Colon (tissue), 2 donors: Measurements from ENCODE around the gene LGI4.
"Not testable (repeated sequence)": the region's sequence is repeated elsewhere in the genome, so short reads cannot be mapped to it uniquely, and the experiment has no call there.

Source experiments
- FAIRE-seq: peaks from 2 replicates; lab custom pipeline; 2012; peaks lifted over from hg19 to GRCh38; lab: Jason Lieb, UNC
- donor health status: control.
- donor health status: control.

LGI4 gene

DNA sequence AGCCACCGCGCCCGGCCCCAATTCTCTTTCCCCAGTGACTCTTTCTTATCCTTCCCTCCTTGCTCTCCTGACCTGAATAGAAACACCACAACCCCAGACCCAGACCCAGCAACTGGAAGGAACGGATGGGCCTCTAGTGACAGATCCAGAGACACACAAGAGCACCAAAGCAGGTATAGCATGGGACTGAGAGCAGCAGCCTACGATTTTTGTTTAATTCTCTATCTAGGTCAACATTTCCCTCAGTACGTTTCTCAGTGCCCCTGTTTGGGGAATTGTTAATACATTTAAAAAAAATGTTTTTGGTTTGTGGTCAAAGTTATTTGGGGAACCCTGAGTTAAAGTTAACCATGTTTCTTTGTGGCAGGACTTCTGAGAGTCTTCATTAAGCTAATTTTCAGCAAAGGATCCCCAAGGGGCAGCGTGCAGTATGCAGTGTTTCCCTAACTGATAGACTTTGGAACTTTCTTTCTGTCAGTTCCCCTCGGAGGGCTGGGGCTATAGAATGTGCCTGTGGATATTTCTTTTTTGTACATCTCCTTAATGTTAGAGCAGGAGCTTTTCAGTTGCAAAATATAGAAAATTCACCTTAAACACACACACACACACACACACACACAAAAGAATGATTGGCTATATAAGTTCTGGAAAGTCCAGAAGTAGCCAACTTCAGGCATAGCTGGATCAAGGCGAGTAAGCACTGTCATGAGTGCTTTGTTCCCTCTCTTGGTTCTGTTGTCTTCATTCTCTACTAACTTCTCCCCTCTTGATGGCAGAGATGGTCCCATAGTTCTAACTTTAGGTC, 26.0 kb upstream of the LGI4 start:
- FAIRE-seq, result no peak

DNA sequence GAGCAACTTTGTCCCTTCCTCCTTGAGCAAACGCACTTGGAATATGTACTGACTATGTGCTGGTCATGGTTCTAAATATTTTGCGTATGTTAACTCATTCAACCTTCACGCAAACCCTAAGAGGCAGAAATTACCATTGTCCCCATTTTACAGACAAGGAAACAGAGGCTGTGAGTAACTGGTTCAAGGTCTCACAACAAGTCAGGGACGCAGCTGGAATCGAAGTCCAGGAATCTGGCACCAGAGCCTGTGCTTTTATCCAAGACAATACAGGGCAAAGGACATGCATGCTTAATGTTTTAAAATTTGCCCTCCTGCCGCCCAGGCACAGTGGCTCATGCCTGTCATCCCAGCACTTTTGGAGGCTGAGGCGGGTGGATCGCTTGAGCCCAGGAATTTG, 24.7 kb upstream of the LGI4 start:
- no peak for FAIRE-seq

DNA sequence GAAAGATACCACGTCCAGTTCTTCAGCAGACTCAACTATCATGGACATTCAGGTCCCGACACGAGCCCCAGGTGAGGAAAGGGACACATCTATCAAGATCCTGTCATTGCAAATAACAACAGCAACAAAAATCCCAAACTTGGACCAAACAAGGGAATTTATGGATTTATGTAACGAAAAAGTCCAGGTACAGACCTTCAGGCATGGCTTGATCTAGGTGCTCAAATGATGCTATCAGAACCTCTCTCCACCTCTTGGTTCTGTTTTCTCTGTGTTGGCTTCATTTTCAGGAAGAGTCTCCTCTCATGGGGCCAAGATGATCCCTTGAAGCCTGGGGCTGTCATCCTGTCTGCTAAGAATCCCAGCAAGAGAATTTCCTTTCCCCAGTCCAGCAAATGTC, 22.6 kb upstream of the LGI4 start:
- no peak for FAIRE-seq

DNA sequence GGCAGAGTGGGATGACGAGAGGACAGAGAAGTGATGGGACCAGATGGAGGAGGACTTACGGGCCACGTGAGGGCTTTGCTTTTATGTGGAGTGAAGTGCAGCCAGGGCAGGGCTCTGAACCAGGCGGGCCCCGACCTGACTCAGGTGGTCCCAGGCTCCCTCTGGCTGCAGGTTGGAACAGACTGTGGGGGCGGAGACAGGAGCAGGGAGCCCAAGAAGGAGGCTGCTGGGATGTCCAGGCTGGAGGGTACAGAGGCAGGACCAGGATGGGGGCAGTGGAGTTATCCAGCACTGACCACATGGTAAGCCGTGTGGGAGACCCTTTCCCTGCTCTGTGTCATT, 21.8 kb upstream of the LGI4 start:
- FAIRE-seq, result no peak

DNA sequence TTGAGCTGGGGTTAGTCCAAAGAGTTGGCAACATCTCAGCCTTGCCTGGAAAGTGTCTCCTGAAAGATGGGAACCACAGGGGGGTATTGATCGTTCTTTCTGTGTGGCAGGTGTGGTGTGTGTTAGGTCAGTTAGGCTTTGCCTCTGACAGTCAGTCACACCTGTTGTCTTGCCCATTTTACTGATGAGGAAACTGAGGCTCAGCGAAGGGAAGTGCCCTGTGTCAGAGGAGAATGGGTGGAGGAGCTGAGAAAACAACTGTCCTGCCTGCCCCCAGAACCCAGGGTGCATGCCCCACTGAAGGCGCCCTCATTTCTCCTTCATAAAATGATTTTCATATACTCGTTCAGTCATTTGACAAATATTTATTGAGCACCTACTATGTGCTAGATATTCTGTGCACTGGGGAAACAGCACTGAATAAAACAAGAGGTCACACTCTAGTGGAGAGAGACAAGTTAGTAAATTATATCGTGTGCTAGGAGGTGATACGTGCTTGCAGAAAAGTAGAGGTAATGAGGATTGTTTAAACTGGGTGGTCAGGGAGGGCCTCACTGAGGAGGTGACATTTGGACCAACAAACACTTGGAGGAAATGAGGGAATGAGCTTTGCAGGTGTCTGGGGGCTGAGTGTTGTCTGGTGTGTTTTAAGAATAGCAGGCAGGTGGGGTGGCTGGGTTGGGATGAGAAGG, 21.3 kb upstream of the LGI4 start:
- no peak for FAIRE-seq

DNA sequence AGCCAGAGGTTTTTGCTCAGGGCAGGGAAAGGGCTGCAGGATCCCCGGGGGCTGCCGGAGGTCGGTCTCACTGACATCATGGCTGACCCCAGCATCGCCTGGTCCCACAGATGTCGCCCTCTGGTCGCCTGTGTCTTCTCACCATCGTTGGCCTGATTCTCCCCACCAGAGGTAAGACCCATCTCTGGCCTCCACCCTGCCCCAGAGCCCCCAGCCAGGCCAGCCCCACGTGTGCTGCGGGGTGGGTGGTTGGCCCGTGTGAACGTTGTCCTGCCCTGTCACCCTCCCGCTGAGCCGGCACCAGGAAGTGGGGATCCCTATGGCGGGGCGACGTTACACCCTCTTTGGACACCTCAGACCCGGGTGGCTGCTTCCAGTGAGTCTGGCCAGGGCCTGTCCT, 20.6 kb upstream of the LGI4 start:
- no peak for FAIRE-seq

DNA sequence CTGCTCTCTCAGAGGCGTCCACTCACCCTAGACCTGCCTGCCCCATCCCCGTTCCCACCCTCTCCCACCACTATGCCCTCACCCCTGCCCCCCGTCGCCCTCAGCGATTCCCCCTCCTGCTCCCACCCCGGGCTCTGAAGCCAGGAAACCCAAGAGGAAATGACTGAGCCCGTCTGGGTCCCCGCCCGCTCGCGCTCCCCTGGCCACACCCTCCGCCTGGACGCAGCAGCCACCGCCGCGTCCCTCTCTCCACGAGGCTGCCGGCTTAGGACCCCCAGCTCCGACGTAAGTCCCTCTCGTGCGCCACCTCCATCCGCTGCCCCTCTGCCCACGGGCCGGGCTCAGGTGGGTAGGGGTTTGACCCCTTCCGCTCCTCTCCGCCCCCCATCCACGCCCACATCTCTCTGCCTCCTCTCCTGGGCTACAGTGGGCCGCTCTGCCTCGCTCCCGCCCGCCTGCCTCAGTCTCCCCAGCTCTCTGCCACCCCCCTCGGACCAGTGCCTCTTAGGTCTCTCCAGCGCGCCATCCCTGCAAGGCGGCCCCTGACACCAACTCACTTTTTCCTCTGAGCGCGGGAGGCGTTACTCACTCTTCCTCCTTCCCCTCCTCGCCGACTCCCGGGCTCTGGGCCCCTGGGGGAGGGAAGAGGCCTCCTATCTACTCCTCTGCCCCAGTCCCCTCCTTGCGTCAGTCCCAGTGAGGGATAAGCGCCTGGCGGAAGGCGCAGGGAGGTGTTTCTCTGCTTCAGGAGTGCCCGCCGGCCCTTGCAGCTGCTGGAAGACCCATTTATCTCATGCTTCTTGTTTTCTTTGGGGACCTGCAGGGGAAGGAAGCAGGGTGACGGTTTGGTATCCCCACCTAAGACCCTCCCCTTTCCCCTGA, 19.9 kb upstream of the LGI4 start, which contains the start of gene FXYD5:
Gene FXYD5 (plus strand): TSS at position 211 of the 882 bp plus-strand sequence. CDS start 816 bp downstream, outside the sequence.
- no peak for FAIRE-seq

DNA sequence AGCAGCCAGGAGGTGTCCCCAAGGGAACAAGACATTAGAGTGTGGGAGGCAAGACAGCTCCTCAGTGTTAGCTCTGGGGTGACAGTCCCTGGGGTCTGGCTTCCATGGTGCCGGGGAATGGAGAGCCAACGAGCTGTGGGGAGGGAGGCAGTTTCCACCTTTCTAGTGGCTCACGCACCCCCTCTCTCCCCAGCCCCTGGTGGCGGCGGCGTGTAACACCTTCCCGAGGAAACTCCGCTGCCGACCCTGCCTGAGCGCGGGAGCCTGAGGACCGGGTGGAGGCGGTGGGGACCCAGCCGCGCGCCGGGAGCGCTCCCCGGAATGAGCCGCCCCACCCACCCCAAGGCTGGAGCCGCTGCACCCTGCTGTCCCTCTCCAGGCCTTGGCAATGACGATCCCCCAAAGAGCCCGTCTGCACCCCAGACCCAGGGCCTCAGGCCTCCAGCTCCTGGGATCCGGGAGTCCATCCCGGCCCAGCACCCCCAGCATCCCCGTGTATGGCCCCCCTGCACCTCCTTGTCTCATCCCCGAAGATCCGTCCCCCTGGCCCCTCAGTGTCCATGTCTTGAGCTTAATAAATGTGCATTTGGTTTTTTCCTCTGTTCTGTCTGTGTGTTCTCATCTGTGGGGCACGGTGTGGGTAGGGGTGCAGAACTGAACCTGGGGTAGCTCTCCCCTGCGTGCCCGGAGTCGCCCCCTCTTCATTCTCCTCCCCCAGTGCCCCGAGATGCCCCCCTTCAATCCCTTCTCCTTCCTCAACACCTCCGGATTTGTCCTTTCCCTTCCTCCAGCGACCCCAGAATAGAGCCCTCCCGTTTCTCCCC, 19.1 kb upstream of the LGI4 start:
- no peak for FAIRE-seq

DNA sequence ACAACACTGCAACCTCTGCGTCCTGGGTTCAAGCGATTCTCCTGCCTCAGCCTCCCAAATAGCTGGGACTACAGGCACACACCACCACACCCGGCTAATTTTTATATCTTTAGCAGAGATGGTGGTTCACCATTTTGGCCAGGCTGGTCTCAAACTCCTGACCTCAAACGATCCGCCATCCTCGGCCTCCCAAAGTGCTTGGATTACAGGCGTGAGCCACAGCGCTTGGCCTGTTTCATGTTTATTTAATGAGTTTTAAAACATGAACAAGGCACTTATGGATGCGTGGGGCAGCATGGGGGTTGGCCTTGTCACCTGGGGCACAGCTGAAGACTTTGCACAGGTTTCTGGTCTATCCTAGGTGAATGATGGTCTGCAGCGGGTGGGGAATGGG, 18.3 kb upstream of the LGI4 start:
- FAIRE-seq, result not testable (repeated sequence)

DNA sequence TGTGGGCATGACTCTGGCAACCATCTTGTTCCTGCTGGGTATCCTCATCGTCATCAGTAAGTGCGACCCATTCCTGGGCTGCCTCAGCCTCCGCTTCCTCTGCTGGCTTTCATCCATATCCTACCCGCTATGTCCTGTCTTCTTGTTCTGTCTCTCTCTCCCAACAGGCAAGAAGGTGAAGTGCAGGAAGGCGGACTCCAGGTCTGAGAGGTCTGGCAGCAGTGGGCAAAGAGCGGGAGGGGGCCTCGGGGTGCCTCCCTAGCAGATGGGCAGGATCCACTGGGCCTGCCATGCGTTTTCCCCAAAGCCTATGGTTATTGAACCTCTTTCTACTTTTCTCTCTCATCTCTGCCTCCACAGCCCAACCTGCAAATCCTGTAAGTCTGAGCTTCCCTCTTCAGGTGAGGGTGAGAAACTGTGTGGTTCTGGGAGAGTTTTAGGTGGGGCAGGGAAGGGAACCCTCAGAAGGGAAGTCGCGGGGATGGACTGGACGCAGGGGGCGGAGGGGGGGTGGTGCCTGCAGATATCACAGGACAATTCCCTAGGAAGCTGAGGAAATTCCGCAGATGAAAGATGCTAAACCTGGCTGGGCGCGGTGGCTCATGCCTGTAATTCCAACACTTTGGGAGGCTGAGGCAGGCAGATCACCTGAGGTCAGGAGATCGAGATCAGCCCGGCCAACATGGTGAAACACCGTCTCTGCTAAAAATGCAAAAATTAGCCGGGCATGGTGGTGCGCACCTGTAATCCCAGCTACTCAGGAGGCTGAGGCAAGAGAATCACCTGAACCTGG, 16.6 kb upstream of the LGI4 start:
- no peak for FAIRE-seq

DNA sequence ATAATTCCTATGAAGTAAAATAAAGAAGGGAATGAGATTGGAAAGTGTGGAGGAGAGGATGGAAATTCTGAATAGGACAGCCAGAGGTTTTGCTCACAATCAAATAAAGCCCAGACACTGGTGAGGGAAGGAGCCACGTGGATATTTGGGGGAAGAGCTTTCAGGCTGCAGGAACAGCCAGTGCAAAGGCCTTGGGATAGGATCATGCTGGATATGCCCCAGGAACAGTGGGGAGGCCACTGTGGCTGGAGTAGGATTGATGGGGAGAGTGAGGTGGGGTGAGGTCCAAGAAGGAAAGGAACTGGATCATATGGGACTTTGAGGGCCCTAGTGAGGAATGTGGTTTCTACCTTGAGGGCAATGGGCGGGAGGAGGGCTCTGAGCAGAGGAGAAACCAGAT, 15.6 kb upstream of the LGI4 start:
- no peak for FAIRE-seq

DNA sequence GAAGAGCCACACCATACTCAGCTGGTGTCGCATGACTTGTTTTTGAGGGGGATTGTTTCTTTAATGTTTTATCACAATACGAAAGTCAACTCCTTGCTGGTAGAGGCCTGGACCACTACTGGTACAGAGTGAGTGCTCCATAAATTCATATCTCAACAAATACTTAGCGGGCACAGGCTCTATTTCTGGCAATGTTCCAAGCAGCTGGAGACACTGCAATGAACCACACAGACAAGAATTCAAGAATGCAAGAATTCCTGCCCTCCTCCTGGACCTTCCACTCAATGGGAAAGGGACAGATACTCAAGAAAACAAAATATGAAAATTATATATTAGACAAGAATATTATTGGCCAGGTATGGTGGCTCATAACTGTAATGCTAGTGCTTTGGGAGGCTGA, 14.6 kb upstream of the LGI4 start:
- FAIRE-seq, result no peak

DNA sequence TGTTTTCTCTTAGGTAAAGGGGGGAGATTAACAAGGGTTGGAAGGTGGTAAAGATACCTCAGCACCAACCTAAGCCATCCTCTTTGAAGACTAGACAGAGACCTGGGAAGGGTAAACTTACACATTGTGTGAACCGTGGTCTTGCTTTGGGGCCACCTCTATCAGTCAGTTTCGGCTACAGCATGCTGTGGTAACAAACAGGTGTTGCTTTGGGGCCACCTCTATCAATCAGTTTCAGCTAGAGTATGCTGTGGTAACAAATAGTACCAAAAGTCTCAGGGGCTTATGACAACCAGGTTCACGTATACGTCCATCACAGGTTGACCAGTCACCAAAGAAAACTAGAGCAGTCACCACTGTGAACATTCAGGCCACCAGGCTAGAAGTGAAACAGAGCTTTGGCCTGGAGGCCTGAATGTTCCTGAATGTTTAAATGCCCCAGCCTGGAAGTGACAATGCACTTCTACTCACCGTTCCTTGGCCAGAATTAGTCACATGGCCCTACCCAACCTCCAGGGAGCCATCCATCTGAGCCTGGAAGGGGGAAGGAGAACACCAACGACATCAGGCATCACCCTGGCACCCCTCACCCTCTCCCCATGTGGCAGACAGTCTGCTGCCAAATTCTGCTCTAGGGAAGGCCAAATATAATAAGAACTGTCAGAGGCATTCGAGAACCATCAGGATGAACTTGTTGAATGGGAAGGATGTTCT, 12.0 kb upstream of the LGI4 start:
- FAIRE-seq, result no peak

DNA sequence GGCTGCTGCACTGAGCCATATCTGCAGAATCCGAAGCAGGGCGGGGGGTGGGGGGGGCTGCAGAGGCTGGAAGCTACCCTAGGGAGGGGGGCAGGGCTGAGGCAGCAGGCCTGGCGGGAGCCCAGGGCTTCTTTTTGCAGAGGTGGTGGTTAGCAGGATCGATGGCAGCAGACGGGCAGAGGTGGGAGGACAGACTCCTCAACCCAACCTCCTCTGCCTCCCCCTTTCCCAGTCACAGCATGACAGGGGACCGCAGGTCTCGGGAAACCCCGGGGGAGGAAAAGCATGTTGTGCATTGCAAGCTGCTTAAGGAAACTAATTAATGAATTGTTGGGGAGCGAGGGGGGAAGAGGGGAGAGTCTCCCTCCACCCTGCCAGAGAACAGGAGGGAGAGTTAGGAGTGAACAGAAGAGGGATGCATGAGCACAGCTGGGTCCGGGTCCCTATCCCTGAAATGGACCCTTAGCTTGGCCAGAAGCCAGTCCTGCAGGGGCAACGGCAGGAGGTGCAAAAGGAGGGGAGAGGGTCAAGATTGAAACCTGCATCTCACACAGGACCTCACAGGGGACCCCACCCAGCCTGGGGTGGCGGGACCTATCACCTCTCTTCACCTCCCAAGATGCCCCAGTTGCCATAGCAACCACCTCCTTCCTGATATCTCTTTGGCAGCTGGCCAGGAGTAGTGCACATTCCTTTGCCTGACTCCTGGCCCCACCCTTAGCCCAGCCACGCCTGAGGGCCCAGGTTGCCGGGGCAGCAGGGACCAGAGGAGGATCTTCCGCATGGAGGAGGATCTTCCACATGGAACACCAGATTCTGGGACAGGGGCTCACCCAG, 10.0 kb upstream of the LGI4 start:
- FAIRE-seq, result no peak

DNA sequence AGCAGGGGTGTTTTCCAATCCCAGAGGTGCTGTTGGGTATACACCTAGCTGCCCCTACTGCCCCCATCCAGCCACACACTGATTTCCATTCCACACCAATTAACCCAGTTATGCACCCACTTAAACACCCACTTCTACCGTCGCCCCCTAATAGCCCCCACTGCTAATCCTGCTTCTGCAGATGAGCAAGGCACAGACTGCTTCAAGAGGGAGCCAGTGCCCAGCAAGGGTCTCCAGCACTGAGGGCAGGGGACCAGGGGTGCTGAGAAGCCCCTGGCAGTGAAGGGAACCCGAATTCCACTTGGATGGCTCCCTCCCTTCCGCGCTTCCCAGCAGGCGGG, 9.4 kb upstream of the LGI4 start:
- FAIRE-seq, result no peak

DNA sequence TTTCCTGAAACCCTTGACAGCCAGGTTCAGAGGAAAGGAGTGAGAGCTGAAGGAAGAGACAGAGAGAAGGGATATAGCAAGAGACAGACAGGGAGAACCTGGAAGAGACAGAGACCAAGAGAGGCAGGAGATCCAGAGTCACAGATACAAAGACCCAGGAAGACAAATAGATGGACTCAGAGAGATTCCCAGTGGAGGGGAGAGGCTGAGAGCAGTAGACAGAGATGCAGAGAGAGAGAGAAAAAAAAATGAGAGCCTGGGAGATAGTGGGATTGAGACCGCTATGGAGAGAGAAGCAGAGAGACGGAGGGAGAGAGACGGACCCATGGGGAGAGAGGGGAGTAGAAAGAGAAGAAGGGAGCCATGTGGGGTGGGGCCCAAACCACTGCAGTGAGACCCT, 9.0 kb upstream of the LGI4 start:
- FAIRE-seq, result no peak

DNA sequence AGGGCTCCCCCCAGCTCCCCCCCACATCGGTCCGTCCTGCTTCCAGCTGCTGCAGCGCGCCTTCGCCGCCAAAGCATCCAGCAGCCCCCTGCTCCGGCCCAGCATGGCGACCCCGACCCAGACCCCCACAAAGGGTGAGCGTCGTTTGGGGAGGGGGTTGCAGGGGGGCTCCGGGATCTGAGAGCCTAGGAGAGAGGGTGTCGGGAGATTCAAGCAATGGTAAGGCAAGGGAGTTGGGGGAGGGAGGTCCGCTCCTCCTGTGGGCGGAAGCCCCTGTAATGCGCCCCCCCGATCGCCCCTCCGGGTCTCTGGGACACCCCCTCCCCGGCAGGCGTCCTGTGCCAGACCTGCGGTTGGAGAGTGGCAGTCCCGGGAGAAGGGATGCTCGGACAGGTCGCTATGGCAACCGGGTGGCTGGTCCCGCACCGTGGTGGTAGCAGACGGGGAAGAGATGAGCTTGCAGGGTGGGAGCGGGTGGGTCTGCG, 8.4 kb upstream of the LGI4 start, which contains the start of gene FXYD7:
Gene FXYD7 (plus strand): TSS at position 25 of the 485 bp plus-strand sequence. CDS start 79 bp downstream, at position 104.
- FAIRE-seq, result no peak

DNA sequence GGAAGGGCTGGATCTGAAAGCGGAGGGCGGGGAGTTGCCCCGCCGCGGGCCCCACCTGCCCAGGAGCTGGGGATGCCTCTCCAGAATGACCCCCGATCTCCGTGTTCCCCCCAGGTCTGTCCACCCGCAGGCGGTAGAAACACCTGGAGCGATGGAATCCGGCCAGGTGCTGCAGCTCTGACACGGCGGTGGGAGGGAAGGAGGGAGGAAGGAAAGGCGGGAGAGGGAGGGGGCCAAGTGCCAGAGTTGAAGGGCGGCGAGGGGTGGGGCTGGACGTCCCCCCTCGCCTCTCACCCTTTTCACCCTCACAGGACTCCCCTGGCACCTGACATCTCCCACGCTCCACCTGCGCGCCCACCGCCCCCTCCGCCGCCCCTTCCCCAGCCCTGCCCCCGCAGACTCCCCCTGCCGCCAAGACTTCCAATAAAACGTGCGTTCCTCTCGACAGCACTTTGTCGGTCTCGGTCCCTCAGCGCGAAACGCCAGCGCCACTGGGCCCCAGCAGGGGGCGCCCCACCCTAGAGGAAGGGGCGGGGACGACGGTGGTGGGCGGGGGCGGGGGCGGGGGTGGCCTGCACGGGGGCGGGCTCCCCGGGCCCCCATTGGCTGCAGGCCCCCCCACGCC, 7.9 kb upstream of the LGI4 start:
- FAIRE-seq, result no peak
